ENCODE results near the gene KANK2. TPM values are rescaled to one million over a fixed set of nuclear protein-coding genes. Genes with fewer than 3 reads are reported as not detected.

Gene KANK2
- total RNA-seq, 4 donors from 2014 or later, result 326 to 762 (median 535) TPM

DNA sequence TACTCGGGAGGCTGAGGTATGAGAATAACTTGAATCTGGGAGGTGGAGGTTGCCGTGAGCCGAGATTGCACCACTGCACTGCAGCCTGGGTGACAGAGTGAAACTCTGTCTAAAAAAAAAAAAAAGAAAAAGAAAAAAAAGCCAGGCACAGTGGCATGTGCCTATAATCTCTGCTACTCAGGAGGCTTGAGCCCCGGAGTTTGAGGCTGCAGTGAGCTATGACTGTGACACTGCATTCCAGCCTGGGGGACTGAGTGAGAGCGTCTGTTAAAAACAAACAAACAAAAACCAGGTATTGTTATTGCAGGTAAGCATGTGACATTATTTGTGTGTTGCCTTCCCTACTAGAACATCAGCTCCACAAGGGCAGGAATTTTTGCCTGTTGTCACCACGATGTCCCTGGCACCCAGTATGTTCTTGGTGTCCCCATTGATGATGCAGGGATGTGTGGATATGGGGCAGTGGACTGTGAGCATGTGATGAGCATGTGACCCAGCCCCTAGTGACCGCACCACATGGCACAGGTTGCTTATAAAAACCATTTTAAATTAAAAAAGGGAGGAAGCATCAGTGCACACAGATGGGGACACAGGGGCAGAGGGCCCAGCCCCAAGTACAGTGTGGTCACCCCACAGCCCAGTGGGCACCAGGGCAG lies 1.6 kb upstream of the KANK2 start:
- intact Hi-C loops (cut with DNase I; ENCODE audit: low total_unique reads), result loop anchor here (5.0 kb wide), 1 partner anchor 37 kb away; no protein-coding TSS in a partner anchor
- no peaks in the 10 kb centered on the region for H3K9me3 ChIP-seq
- no peak for TF ChIP-seq POLR2A (IDR thresholded peaks at IDR 0.05)
- TF ChIP-seq, protein P1, sequence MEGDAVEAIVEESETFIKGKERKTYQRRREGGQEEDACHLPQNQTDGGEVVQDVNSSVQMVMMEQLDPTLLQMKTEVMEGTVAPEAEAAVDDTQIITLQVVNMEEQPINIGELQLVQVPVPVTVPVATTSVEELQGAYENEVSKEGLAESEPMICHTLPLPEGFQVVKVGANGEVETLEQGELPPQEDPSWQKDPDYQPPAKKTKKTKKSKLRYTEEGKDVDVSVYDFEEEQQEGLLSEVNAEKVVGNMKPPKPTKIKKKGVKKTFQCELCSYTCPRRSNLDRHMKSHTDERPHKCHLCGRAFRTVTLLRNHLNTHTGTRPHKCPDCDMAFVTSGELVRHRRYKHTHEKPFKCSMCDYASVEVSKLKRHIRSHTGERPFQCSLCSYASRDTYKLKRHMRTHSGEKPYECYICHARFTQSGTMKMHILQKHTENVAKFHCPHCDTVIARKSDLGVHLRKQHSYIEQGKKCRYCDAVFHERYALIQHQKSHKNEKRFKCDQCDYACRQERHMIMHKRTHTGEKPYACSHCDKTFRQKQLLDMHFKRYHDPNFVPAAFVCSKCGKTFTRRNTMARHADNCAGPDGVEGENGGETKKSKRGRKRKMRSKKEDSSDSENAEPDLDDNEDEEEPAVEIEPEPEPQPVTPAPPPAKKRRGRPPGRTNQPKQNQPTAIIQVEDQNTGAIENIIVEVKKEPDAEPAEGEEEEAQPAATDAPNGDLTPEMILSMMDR (IDR thresholded peaks at IDR 0.05), result no peak
- H3K27me3 ChIP-seq, result no peaks in the 10 kb centered on the region
- no peak for DNase-seq
- H3K4me3 ChIP-seq, result no peak overlapping the region
- peaks cover 5 to 9% of the 10 kb centered on the region in 2 donors for H3K4me1 ChIP-seq
- no peaks in the 10 kb centered on the region for H3K36me3 ChIP-seq
- H3K27ac ChIP-seq, result peak overlapping the region; percentile 98 to 99

DNA sequence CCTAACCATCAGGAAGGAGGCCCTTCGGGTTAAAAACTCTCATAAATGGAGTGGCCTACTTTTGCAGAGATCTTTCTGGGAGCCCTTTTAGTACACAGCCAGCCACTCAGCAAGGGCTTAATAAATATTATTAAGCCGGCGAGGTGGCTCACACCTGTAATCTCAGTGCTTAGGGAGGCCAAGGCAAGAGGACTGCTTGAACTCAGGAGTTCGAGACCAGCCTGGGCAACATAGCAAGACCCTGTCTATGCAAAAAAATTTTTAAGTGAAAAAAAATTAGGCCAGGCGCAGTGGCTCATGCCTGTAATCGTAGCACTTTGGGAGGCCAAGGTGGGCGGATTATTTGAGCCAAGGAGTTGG lies 810 bp upstream of the KANK2 start:
- no peak for DNase-seq
- Histone ChIP-seq H3K4me1 (peaks cover 11 to 12% of the 10 kb centered on the region in 2 donors), H3K27ac (peak overlapping the region; percentile 98 to 99), H3K9me3 (no peaks in the 10 kb centered on the region), H3K27me3 (no peaks in the 10 kb centered on the region), H3K36me3 (no peaks in the 10 kb centered on the region), H3K4me3 (peak overlapping the region in 1 of 2 donors; percentile 94)
- intact Hi-C loops (cut with DNase I; ENCODE audit: low total_unique reads), result loop anchor here (5.0 kb wide), 1 partner anchor 36 kb away; no protein-coding TSS in a partner anchor
- TF ChIP-seq, protein P1 (IDR thresholded peaks at IDR 0.05), result no peak

DNA sequence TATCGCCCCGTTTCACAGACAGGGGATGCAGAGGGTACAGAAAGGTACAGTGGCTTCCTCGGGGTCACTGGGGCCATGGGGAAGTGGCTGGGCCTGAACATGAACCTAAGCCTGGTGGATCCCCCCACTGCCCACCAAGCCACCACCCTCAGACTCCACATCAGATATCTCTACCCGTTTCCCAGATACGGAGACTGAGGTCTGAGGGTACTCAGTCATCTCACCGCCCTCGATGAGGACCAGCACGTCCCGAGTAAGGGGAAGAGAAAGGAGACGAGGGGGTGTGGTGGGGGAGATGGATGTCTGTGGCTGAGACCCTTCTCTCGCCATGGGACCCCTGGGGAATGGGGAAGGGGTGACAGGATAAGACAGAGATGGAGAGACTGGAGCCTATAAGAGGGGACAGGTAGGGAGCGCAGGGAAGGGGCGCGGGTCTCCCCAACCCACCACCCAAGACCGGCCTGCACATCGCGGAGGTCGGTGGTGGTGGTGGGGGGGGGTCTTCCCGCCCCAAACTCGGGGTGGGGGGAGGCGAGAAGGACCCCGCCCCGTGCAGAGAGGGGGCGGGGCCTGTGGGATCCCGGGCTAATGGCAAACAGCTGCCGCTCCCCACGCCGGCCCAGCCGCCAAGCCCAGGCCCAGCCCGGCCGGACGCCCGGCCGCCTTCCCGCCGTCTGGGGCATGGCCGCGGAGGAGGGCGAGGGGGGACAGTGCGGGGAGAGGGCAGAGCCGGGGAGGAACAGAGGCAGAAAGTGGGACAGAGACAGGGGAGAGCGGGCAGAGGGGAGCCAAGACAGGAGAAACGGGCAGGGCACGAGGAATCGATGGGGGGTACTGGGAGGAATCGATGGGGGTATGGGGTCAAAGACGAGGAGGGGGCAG lies 698 bp downstream of the KANK2 start:
- Histone ChIP-seq H3K4me3 (peak overlapping the region; percentile 51 to 94), H3K36me3 (no peaks in the 10 kb centered on the region), H3K27me3 (no peaks in the 10 kb centered on the region), H3K27ac (peak overlapping the region; percentile 98 to 99), H3K9me3 (no peaks in the 10 kb centered on the region), H3K4me1 (peaks cover 8 to 18% of the 10 kb centered on the region in 2 donors)
- peak; percentile 60 to 67 for DNase-seq
- intact Hi-C loops (cut with DNase I; ENCODE audit: low total_unique reads), result loop anchor here (5.0 kb wide), 1 partner anchor 34 kb away; no protein-coding TSS in a partner anchor
- TF ChIP-seq, protein P1 (IDR thresholded peaks at IDR 0.05), result no peak

DNA sequence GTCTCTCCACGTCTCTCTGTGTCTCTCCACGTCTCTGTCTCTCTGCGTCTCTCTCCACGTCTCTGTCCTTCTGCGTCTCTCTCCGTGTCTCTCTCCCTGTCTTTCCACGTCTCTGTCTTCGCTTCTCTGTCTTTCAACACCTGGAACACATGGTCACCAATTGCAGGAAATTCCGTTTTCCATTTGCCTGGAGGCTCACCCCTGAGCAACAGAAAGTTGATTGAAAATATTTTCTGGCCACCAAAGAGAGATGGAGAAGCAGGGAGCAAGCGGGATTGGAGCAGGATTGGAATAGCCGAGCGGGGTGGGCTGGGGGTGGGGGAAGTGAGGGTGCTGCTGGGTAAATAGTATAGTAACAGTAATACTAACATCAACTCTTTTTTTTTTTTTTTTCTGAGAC lies 1.7 kb downstream of the KANK2 start:
- intact Hi-C loops (cut with DNase I; ENCODE audit: low total_unique reads), result loop anchor here (5.0 kb wide), 1 partner anchor 33 kb away; no protein-coding TSS in a partner anchor
- H3K4me1 ChIP-seq, result peaks cover 8 to 20% of the 10 kb centered on the region in 2 donors
- H3K36me3 ChIP-seq, result no peaks in the 10 kb centered on the region
- no peaks in the 10 kb centered on the region for H3K9me3 ChIP-seq
- no peaks in the 10 kb centered on the region for H3K27me3 ChIP-seq
- H3K27ac ChIP-seq, result peak overlapping the region; percentile 98 to 99
- TF ChIP-seq, protein P1 (IDR thresholded peaks at IDR 0.05), result no peak
- no peak for TF ChIP-seq POLR2A (IDR thresholded peaks at IDR 0.05)
- H3K4me3 ChIP-seq, result peak overlapping the region; percentile 51 to 94
- no peak for DNase-seq

Data from uterus (tissue), 4 donors.